Adrenal gland (tissue), 12 donors: ENCODE results near the gene RPAIN. TPM values are rescaled to one million over a fixed set of nuclear protein-coding genes. Genes with fewer than 3 reads are reported as not detected.

Experiments
- DNase-seq, 7 donors: peaks; one replicate each; pipeline ENCODE4 v3.0.0-alpha.2; 2019 to 2020
- H3K27ac ChIP-seq, 5 donors: fragments of 200-600 bp; sonication (generic) in 4 of 5; 1 replicate in 3 of 5; 2 replicates in 2 of 5; pipeline versions ENCODE4 v1.5.1 to v1.8.0; 2016 to 2020; ENCODE audit warnings: mild to moderate bottlenecking in 1 of 5
- H3K27me3 ChIP-seq: fragments of 200-600 bp; 2 replicates; pipeline ENCODE4 v1.8.0; 2021
- H3K36me3 ChIP-seq, 2 donors: fragments of 200-600 bp; replicated peaks in 1 of 2; 1 replicate in 1 of 2; 2 replicates in 1 of 2; pipeline versions ENCODE4 v1.5.1 to v1.8.0; 2018 to 2022
- H3K4me1 ChIP-seq, 2 donors: fragments of 200-600 bp; replicated peaks in 1 of 2; 1 replicate in 1 of 2; 2 replicates in 1 of 2; pipeline versions ENCODE4 v1.5.1 to v1.8.0; 2018 to 2021
- H3K4me3 ChIP-seq, 4 donors: fragments of 200-600 bp; sonication (generic) in 3 of 4; one replicate each; pipeline ENCODE4 v1.5.1; 2016 to 2018
- H3K9me3 ChIP-seq, 3 donors: fragments of 200-600 bp; sonication (generic) in 1 of 3; replicated peaks in 1 of 3; 1 replicate in 2 of 3; 2 replicates in 1 of 3; pipeline versions ENCODE4 v1.5.1 to v1.8.0; 2016 to 2021
- POLR2A ChIP-seq, 2 donors: fragments of 450-650 bp; IDR thresholded peaks; one replicate each; pipeline ENCODE4 v1.6.1; 2017; ENCODE audit warnings: antibody characterized with exemption in 2 of 2, mild to moderate bottlenecking in 2 of 2, moderate library complexity in 1 of 2
- WGBS, 4 donors: extraction: QIAGEN DNeasy Blood & Tissue Kit in 2 of 4; methylation state at CpG; one replicate each; pipeline versions ENCODE4 v1.1.5 to v1.1.7; 2013 to 2017; 5-methylcytosine and 5-hydroxymethylcytosine counted together
- intact Hi-C, 2 donors: fragments of 100-400 bp; cut with DNase I; formaldehyde crosslinking; loops; one replicate each; pipeline versions ENCODE4 v1.14.1 to v1.15.0; 2022 to 2023
- polyA plus RNA-seq, 3 donors: library from polyadenylated mRNA; stranded (reverse); fragments of 200-250 nt in 2 of 3; fragments of 350-450 nt in 1 of 3; fragmentation: Illumina TruSeq in 1 of 3; extraction: RNeasy Lipid Tissue Mini Kit (QIAGEN cat#74804) in 1 of 3; gene quantifications; one replicate each; pipeline ENCODE4 v1.2.3, GENCODE V29; 2013 to 2014
- total RNA-seq, 9 donors: library from RNA; depleted of rRNA in 4 of 9; stranded (reverse); fragments of >200 nt in 4 of 9; fragments of 120-200 nt in 1 of 9; fragmentation: NEBNext Ultra II Directional in 1 of 9; extraction: Animal tissue kit (Norgen Biotek cat#: 25700) in 1 of 9; gene quantifications; one replicate each; pipeline versions ENCODE4 v1.1.0 to v1.2.4, GENCODE V29; 2013 to 2023
- TF ChIP-seq, protein P1 (sequence below), 6 experiments: fragments of 450-650 bp in 4 of 6; fragments of 200-600 bp in 2 of 6; sonication (generic) in 1 of 6; IDR thresholded peaks; 1 replicate in 5 of 6; 2 replicates in 1 of 6; pipeline versions ENCODE4 v1.5.1 to v1.8.0; 2016 to 2021; ENCODE audit warnings: antibody characterized with exemption in 6 of 6, mild to moderate bottlenecking in 2 of 6, moderate library complexity in 1 of 6
- donor health status: healthy with polysubstance abuse.
- donor health status: Bipolar disorder and iron deficiency.
- donor health status: DM: yes; HTN: yes; CAD: no.
- donor health status: DM: no; HTN: no; CAD: no.
- donor health status: DM: no; HTN: no; CAD: no.
- donor health status: DM: yes; HTN: yes; CAD: no.

The RPAIN gene
- total and polyA plus RNA-seq, 12 donors = 26.1 to 73.6 (median 33.1) TPM

DNA sequence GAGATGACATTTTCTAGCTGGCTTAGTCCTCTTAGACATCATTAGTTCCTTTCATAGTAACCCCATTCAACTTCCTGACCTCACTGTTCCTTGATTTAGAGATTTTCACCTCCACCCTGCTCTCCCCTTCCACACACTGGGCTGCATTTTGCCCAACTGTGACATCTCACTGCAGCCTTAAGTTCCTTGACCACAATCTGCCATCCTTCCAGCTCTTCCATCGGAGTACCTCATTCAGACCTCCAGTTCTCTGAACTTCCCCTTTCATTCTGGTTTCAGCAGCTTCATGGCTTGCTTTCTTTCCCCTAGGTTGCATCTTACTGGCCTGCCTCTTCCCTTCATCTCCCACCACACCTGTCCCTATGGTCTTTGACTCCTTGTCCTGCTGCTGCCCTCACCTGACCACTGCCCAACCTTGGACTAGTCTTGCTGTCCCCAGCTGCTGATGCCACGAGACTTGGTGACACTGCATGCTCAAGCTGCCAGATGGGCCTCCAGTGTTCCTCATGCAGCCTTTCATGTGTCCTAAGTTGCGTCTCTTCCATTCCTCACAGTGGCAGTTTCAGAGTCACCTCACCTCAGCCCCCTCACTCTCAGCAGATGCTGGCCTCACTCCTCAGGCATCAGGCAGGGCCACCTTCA lies 41.3 kb upstream of the RPAIN start:
- intact Hi-C loops = no loop called here
- Histone ChIP-seq H3K36me3 (peaks cover 0 to 97% of the 10 kb centered on the region in 2 donors), H3K4me3 (no peak overlapping the region), H3K9me3 (no peaks in the 10 kb centered on the region), H3K27me3 (no peaks in the 10 kb centered on the region), H3K27ac (no peak overlapping the region), H3K4me1 (no peaks in the 10 kb centered on the region)
- TF ChIP-seq, protein P1, sequence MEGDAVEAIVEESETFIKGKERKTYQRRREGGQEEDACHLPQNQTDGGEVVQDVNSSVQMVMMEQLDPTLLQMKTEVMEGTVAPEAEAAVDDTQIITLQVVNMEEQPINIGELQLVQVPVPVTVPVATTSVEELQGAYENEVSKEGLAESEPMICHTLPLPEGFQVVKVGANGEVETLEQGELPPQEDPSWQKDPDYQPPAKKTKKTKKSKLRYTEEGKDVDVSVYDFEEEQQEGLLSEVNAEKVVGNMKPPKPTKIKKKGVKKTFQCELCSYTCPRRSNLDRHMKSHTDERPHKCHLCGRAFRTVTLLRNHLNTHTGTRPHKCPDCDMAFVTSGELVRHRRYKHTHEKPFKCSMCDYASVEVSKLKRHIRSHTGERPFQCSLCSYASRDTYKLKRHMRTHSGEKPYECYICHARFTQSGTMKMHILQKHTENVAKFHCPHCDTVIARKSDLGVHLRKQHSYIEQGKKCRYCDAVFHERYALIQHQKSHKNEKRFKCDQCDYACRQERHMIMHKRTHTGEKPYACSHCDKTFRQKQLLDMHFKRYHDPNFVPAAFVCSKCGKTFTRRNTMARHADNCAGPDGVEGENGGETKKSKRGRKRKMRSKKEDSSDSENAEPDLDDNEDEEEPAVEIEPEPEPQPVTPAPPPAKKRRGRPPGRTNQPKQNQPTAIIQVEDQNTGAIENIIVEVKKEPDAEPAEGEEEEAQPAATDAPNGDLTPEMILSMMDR (IDR thresholded peaks at IDR 0.05) = no peak
- no peak for TF ChIP-seq POLR2A (IDR thresholded peaks at IDR 0.05)
- WGBS, 4 donors = 89 to 95% (median 91%) methylated on average over 3 of the region's 3 CpGs
- no peak for DNase-seq

DNA sequence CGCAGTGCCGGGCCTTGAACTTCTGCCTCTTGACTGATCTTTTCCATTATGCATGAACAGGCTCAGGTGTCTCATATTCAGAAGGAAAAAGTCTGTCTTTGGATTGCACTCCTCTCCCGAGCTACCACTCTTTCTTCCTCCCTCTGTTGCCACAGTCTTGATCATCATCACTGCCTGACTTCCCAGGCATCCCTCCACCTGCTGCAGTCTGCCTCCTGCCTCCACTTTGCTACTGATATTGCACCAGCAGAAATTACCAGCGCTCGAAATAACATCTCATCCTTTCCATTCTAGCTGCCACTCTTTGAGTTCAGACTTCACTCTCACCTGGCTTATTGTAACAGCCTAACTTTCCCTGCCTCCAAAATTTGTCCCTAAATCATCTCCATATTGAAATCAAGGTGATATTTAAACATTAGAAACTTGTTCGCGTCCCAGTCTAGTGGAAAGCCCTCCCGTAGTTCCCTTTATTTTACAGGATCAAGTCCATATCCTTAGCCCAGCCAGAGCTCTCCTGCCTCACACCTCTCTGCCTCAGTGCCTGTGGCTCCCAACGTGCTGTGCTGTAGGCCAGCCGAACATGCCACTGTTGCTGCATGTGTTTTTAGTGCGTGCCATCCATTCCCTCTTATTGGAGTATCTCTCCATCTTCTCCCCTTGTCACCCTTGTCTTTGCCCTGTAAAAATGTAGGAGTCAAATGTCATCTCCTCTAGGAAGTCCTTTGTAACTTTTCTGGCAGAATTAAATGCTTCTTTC lies 40.5 kb upstream of the RPAIN start:
- H3K9me3 ChIP-seq = no peaks in the 10 kb centered on the region
- no peak overlapping the region for H3K4me3 ChIP-seq
- TF ChIP-seq, protein P1 (IDR thresholded peaks at IDR 0.05) = no peak
- no peak for TF ChIP-seq POLR2A (IDR thresholded peaks at IDR 0.05)
- H3K27ac ChIP-seq = no peak overlapping the region
- H3K27me3 ChIP-seq = no peaks in the 10 kb centered on the region
- H3K4me1 ChIP-seq = no peaks in the 10 kb centered on the region
- DNase-seq = no peak
- peaks cover 0 to 97% of the 10 kb centered on the region in 2 donors for H3K36me3 ChIP-seq
- intact Hi-C loops = no loop called here
- 89 to 91% (median 90%) methylated on average over 11 of the region's 11 CpGs for WGBS, 4 donors

DNA sequence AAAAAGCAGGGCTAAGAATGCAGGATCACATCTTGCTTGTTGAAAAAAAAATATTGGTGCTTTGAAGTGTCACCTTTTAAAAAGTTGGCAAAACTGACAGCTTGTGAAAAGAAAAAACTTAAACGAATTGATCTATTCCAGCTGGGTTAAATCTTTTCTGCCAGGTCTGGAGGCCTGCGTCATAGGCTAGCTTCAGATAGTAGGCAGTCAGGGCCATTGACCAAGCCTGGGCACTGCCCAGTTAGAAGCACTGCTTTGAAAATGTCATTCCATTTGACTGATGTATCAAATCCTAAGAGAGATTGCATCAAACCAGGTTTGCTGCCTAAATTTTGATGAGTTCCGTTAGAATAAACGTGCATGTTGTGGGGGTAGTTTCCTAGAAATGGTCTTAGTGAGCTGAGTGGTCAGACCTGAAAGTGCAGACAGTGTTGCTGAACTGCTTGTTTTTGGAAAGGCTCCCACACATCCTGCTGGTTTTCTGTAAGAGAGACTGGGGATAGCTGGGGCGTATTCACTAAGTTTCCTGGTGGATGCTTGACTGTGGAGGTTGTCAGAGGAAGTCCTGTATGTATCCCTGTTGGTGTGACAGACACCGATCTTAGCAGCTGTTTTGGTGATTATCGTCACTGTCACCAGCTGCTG lies 39.4 kb upstream of the RPAIN start:
- Histone ChIP-seq H3K4me3 (no peak overlapping the region), H3K4me1 (no peaks in the 10 kb centered on the region), H3K9me3 (no peaks in the 10 kb centered on the region), H3K36me3 (peaks cover 0 to 98% of the 10 kb centered on the region in 2 donors), H3K27me3 (no peaks in the 10 kb centered on the region), H3K27ac (peak overlapping the region in 2 of 5 donors; percentile 4 to 21)
- 69 to 75% (median 73%) methylated on average over 5 to 7 of the region's 7 CpGs for WGBS, 4 donors
- peak in 5 of 7 donors; percentile 29 to 61 (median 33) for DNase-seq
- intact Hi-C loops = no loop called here
- TF ChIP-seq, protein P1 (IDR thresholded peaks at IDR 0.05) = no peak
- no peak for TF ChIP-seq POLR2A (IDR thresholded peaks at IDR 0.05)

DNA sequence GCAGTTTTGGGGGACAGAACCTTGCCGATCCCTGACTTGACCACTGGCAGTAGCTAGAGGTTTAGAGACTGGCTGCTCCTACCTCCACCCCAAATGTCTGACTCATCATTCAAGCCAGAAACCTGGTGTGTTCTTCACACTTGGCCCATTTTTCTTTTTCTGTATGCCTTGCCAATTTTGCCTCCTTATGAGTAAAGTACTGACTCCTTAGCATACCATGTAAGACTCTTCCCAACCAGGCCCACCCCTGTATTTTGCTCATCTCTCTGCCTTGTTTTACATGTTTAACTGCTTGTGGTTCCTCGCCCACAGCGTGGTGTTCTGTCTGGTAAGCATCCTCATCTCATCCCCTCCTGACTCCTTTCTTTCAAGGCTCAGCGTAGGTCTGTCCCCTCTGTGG lies 38.4 kb upstream of the RPAIN start:
- DNase-seq = no peak
- 91 to 98% (median 94%) methylated on average over 4 of the region's 4 CpGs for WGBS, 4 donors
- Histone ChIP-seq H3K4me3 (no peak overlapping the region), H3K27me3 (no peaks in the 10 kb centered on the region), H3K27ac (no peak overlapping the region), H3K9me3 (no peaks in the 10 kb centered on the region), H3K4me1 (no peaks in the 10 kb centered on the region), H3K36me3 (peaks cover 0 to 98% of the 10 kb centered on the region in 2 donors)
- intact Hi-C loops = no loop called here
- TF ChIP-seq, protein P1 (IDR thresholded peaks at IDR 0.05) = no peak
- TF ChIP-seq POLR2A (IDR thresholded peaks at IDR 0.05) = no peak
